Sigmoid colon (tissue), 7 donors: ENCODE results near the gene LRRFIP2. TPM values are rescaled to one million over a fixed set of nuclear protein-coding genes. Genes with fewer than 3 reads are reported as not detected.
"Not testable (repeated sequence)": the region's sequence is repeated elsewhere in the genome, so short reads cannot be mapped to it uniquely, and the experiment has no call there.

ENCODE experiments used
- DNase-seq: peaks from one replicate; pipeline ENCODE4 v3.0.0-alpha.2; 2019
- H3K27ac ChIP-seq, 4 donors: fragments of 200-600 bp; sonication (generic); one replicate each; pipeline ENCODE4 v1.5.1; 2016 to 2019; ENCODE audit warnings: mild to moderate bottlenecking in 1 of 4
- H3K27me3 ChIP-seq, 3 donors: fragments of 200-600 bp; sonication (generic); one replicate each; pipeline ENCODE4 v1.5.1; 2019; ENCODE audit warnings: mild to moderate bottlenecking in 1 of 3
- H3K36me3 ChIP-seq, 4 donors: fragments of 200-600 bp; sonication (generic); one replicate each; pipeline ENCODE4 v1.5.1; 2016 to 2019
- H3K4me1 ChIP-seq, 4 donors: fragments of 200-600 bp; sonication (generic); one replicate each; pipeline ENCODE4 v1.5.1; 2017 to 2019
- H3K4me3 ChIP-seq, 4 donors: fragments of 200-600 bp; sonication (generic); one replicate each; pipeline ENCODE4 v1.5.1; 2017 to 2019; ENCODE audit warnings: mild to moderate bottlenecking in 2 of 4, moderate library complexity in 1 of 4
- H3K9me3 ChIP-seq, 4 donors: fragments of 200-600 bp in 3 of 4; sonication (generic) in 3 of 4; one replicate each; pipeline versions ENCODE4 v1.5.1 to v1.6.1; 2013 to 2019
- CTCF ChIP-seq, 4 experiments: fragments of 450-650 bp in 3 of 4; fragments of 200-600 bp in 1 of 4; IDR thresholded peaks; one replicate each; pipeline ENCODE4 v1.5.1; 2016 to 2019; ENCODE audit warnings: antibody characterized with exemption in 4 of 4, mild to moderate bottlenecking in 3 of 4, moderate library complexity in 2 of 4
- EP300 ChIP-seq, 4 donors: sonication (generic); formaldehyde crosslinking; IDR thresholded peaks; one replicate each; pipeline ENCODE4 v1.6.1; 2017; ENCODE audit warnings: antibody characterized with exemption in 4 of 4
- POLR2A ChIP-seq, 2 donors: fragments of 450-650 bp; IDR thresholded peaks; one replicate each; pipeline ENCODE4 v1.6.1; 2016; ENCODE audit warnings: antibody characterized with exemption in 2 of 2, mild to moderate bottlenecking in 2 of 2, moderate library complexity in 2 of 2
- POLR2AphosphoS5 ChIP-seq, 4 donors: sonication (generic); formaldehyde crosslinking; IDR thresholded peaks; one replicate each; pipeline ENCODE4 v1.6.1; 2017; ENCODE audit warnings: antibody characterized with exemption in 4 of 4
- WGBS, 2 donors: extraction: QIAGEN DNeasy Blood & Tissue Kit; methylation state at CpG; one replicate each; pipeline ENCODE4 v1.1.7; 2013; 5-methylcytosine and 5-hydroxymethylcytosine counted together
- intact Hi-C: fragments of 100-400 bp; cut with DNase I; formaldehyde crosslinking; loops from one replicate; pipeline ENCODE4 v1.15.1; 2023
- polyA plus RNA-seq, 3 donors: library from polyadenylated mRNA; stranded (reverse); fragments of 200-250 nt; gene quantifications; one replicate each; pipeline ENCODE4 v1.2.3, GENCODE V29; 2013
- total RNA-seq, 4 donors: library from RNA; depleted of rRNA; stranded (reverse); fragments of >200 nt; gene quantifications; one replicate each; pipeline ENCODE4 v1.1.0, GENCODE V29; 2016
- donor health status: healthy with polysubstance abuse.
- donor health status: Bipolar disorder and iron deficiency.
- donor health status: healthy.

The LRRFIP2 gene
- total and polyA plus RNA-seq, 7 donors, result 47.2 to 91.8 (median 60.1) TPM

GRCh38 chr3:37053753-37054152, 120.6 kb downstream of the LRRFIP2 start:
- DNase-seq, result no peak
- H3K9me3 ChIP-seq, result no peaks in the 10 kb centered on the region
- 94 to 97% methylated on average over 2 of the region's 2 CpGs for WGBS, 2 donors
- peak overlapping the region; percentile 47 to 70 (median 68) for H3K27ac ChIP-seq
- H3K36me3 ChIP-seq, result peaks cover 5 to 76% (median 33%) of the 10 kb centered on the region in 4 donors
- no peak overlapping the region for H3K4me3 ChIP-seq
- intact Hi-C loops, result no loop called here
- no peaks in the 10 kb centered on the region for H3K27me3 ChIP-seq
- H3K4me1 ChIP-seq, result peaks cover 0 to 36% (median 18%) of the 10 kb centered on the region in 4 donors
- TF ChIP-seq POLR2AphosphoS5 (IDR thresholded peaks at IDR 0.05) (no peak), POLR2A (IDR thresholded peaks at IDR 0.05) (no peak)

GRCh38 chr3:37053337-37053736, 121.0 kb downstream of the LRRFIP2 start:
- intact Hi-C loops, result no loop called here
- no peak overlapping the region for H3K4me3 ChIP-seq
- TF ChIP-seq POLR2A (IDR thresholded peaks at IDR 0.05) (no peak), CTCF (IDR thresholded peaks at IDR 0.05) (no peak), EP300 (IDR thresholded peaks at IDR 0.05) (no peak), POLR2AphosphoS5 (IDR thresholded peaks at IDR 0.05) (no peak)
- H3K27ac ChIP-seq, result peak overlapping the region; percentile 47 to 70 (median 68)
- H3K9me3 ChIP-seq, result no peaks in the 10 kb centered on the region
- H3K36me3 ChIP-seq, result peaks cover 1 to 76% (median 33%) of the 10 kb centered on the region in 4 donors
- H3K4me1 ChIP-seq, result peaks cover 0 to 36% (median 18%) of the 10 kb centered on the region in 4 donors
- H3K27me3 ChIP-seq, result no peaks in the 10 kb centered on the region
- WGBS, 2 donors, result 53 to 78% methylated on average over 6 of the region's 6 CpGs
- no peak for DNase-seq

DNA sequence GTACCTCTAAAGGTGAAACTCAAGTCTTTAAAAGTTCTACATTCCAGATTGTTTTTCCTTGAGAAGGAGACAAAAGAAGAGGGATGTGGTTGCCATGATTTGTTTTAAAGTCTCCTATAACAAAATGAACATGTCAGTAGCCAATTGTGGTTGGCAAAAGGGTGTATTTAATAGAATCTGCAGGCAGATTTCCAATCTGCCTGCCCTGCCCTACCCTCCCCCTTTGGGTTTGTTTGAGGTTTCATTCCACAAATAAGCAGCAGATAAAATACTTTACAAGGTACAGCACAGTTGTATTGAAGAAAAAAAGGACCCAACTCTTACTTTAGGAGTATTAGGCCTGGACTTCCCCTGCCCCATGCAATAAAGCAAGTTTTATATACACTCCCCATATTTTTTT, 121.5 kb downstream of the LRRFIP2 start:
- Histone ChIP-seq H3K4me1 (peaks cover 0 to 36% (median 18%) of the 10 kb centered on the region in 4 donors), H3K4me3 (no peak overlapping the region), H3K9me3 (no peaks in the 10 kb centered on the region), H3K36me3 (peaks cover 0 to 76% (median 30%) of the 10 kb centered on the region in 4 donors), H3K27me3 (no peaks in the 10 kb centered on the region), H3K27ac (peak overlapping the region in 2 of 4 donors; percentile 69 to 70)
- no peak for DNase-seq
- intact Hi-C loops, result no loop called here
- TF ChIP-seq POLR2AphosphoS5 (IDR thresholded peaks at IDR 0.05) (no peak), POLR2A (IDR thresholded peaks at IDR 0.05) (no peak), EP300 (IDR thresholded peaks at IDR 0.05) (no peak), CTCF (IDR thresholded peaks at IDR 0.05) (no peak)

- Histone ChIP-seq H3K27me3 (no peaks in the 10 kb centered on the region), H3K4me1 (peaks cover 0 to 31% (median 18%) of the 10 kb centered on the region in 4 donors), H3K27ac (no peak overlapping the region), H3K36me3 (peaks cover 8 to 74% (median 28%) of the 10 kb centered on the region in 4 donors), H3K9me3 (no peaks in the 10 kb centered on the region), H3K4me3 (no peak overlapping the region)
- DNase-seq, result no peak
- TF ChIP-seq CTCF (IDR thresholded peaks at IDR 0.05), result no peak
- no peak for TF ChIP-seq EP300 (IDR thresholded peaks at IDR 0.05)
- TF ChIP-seq POLR2A (IDR thresholded peaks at IDR 0.05), result no peak
- TF ChIP-seq POLR2AphosphoS5 (IDR thresholded peaks at IDR 0.05), result no peak
- intact Hi-C loops, result no loop called here
- 93 to 96% methylated on average over 1 of the region's 1 CpG for WGBS, 2 donors
These were observed 124.1 kb downstream of the LRRFIP2 start for GRCh38 chr3:37050282-37050681.

DNA sequence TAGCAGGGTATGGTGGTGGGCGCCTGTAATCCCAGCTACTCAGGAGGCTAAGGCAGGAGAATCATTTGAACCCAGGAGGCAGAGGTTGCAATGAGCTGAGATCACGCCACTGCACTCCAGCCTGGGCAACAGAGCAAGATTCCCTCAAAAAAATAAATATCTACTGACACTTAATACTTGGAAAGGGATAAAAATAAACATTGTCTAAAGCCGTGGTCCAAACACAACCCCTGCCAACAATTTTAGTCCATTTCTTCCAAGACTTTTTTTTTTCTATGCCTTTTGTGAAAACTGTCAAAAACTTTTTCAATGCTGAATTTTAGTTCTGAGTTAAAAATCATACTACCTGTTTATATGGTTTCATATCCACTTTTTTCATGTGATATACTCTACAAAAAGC, 131.7 kb downstream of the LRRFIP2 start:
- peaks cover 0 to 24% (median 21%) of the 10 kb centered on the region in 4 donors for H3K4me1 ChIP-seq
- peaks cover 8 to 51% (median 16%) of the 10 kb centered on the region in 4 donors for H3K36me3 ChIP-seq
- DNase-seq, H3K9me3 ChIP-seq, H3K27me3 ChIP-seq, intact Hi-C loops, H3K4me3 ChIP-seq: not testable (repeated sequence)
- H3K27ac ChIP-seq, result peak overlapping the region in 1 of 4 donors; percentile 4
- 80 to 90% methylated on average over 3 of the region's 3 CpGs for WGBS, 2 donors
